ENCODE data around the gene NXPH3.

GRCh38 chr17:49583226-49583625 is 7.6 kb downstream of the NXPH3 start:
- TF ChIP-seq CTCF (IDR thresholded peaks at IDR 0.05) (no peak), POLR2A (IDR thresholded peaks at IDR 0.05) (no peak)

All from Peyer's patch (tissue), 4 donors.